Activated CD4-positive, CD25-positive, alpha-beta regulatory T cell treated with anti-CD3 and anti-CD28 coated beads, Interleukin-2, amount 50 U/mL, for 72 hours (primary cell): ENCODE results near the gene GNG3.
"Not testable (repeated sequence)": the region's sequence is repeated elsewhere in the genome, so short reads cannot be mapped to it uniquely, and the experiment has no call there.

Experiments used
- DNase-seq: peaks from one replicate; pipeline ENCODE4 v3.0.0; 2021

The GNG3 gene

GRCh38 chr11:62688491-62688890 is 19.0 kb upstream of the GNG3 start:
- DNase-seq, result no peak

DNA sequence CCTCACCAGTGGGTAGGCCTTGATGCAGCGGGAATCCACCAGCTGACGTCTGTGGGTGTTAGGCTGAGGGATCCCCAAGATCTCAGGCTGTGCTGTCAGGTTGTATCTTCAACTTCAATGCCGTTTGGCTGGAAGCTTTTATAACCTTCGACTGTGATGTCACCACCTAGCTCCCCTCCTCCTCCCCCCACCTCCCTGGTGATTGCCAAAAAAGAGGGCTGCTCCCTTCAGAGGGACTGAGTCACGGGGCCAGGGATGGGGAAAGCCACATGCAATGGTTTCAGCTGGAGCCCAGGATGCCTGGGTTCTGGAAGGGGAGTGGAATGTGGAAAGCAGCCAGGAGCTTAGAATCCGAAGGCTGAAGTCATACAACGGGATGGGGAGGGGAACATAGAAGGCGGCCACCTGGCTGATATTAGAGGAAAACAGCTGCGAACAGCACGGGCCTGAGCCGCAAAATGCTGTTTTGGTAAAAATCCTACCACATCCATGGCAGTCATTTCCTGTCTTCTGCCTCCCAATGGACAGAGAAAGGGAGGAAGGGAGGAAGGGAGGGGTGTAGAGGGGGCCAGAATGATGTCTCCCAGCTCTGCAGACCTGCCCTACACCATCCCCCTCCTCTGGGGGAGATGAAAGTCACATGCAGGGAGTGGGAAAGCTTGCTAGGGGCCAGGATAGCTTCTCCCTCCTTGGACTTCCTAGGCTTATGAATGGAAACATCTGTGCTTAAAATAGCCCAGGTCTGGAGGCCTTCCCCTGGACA is 17.9 kb upstream of the GNG3 start, which contains the start of gene LRRN4CL:
TSS of gene LRRN4CL (minus strand) at position 110 of the 763 bp plus-strand sequence. CDS start 1,022 bp downstream, outside the sequence.
- no peak for DNase-seq

GRCh38 chr11:62693624-62694023 is 13.9 kb upstream of the GNG3 start:
- DNase-seq, result not testable (repeated sequence)

DNA sequence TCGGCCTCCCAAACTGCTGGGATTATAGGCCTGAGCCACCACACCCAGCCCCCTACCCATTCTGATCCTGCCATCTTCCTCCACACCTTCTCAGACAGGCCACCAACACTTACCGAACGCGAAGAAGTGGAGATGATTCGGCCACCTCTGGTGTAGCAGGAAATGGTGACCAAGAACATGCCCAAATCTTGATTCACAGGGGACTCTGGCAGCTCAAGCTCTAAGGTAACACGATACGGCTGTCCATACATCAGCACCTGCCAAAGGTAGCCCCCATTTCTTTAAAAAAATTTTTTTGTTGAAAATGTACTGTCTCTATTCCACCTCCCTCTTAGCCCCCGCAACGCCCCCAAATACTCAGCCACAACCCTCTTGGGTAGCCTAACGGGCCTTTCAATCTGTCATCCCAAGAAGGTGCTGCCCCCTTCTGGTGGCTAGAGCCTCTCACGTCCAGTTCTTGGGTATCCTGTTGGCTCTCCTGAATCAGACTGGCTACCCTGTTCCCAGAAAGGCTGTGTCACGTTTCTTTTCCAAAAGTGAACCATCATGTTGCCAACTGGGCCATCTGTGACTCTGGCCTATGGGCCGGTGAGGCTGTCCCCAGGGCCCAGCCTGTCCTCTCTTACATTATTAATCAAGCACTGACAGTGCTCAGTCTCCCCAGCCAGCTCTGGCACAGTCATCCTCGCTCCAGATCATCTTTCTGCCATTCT is 12.9 kb upstream of the GNG3 start:
- DNase-seq, result peak; percentile 72

- no peak for DNase-seq
These were observed 5.2 kb upstream of the GNG3 start for GRCh38 chr11:62702246-62702645.

- not testable (repeated sequence) for DNase-seq
These were observed 3.6 kb upstream of the GNG3 start for GRCh38 chr11:62703921-62704320.

GRCh38 chr11:62705413-62705812 is 2.1 kb upstream of the GNG3 start:
- no peak for DNase-seq

DNA sequence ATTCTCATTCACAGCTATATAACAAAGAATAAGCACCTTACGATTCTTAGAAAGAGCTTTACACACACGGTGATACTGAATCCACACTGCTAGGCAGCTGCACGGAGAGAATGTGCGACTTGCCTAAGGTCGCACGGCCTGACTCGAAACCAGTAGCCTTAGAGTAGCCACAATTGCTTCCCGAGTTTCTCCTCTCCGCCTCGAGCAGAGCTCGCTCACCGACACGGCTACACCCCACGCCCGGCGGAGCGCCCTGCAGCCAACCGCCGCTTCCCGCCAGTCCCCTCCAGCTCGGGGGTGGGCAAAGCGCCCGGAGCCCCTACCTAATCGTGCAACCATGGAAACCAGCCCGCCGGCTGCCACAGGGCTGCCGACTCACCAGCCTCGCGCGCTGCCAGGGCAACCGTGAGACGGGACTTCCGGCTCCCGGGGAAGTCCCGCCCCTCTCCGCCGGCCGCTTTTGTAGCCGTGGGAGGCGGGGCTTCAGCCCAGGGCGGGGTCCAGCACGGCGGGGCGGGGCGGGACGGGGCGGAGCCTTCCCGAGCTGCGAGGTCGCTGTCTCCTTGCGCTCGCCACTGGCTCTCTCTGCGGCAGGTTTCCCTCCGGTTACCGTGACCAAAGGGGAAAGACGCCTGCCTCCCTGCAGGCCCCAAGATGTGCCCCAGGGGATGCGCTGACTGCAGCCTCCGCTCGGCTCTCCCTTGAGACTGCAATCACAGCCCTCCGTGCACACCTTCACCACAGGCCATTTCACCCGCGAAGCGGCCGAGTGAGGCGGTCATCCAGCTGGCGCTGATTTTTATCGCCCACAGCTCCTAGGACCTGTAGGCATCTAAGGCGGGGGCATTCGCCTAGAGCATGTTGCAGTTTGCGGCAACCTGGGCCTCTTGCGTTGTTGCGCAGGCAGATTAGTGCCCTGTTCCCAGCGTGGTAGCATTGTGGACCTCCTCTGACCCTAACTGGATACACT is 1.3 kb upstream of the GNG3 start:
- peak; percentile 91 for DNase-seq

GRCh38 chr11:62706850-62707247 is 627 bp upstream of the GNG3 start:
- no peak for DNase-seq

DNA sequence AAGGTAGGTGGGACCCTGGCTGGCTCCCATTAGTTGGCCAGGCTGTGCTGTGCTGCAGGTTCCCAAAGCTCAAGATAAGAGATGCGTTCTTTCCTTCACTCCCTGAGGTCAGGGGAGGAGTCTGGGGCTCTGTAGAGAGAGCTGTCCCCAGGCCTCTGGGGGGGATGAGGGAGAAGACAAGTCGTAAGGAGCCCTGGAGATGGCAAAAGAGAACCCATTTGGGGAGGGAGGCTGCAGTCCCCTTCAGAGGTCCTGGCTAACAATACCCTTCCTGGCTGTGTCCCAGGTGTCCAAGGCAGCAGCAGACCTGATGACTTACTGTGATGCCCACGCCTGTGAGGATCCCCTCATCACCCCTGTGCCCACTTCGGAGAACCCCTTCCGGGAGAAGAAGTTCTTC is 916 bp downstream of the GNG3 start:
- DNase-seq, result no peak

DNA sequence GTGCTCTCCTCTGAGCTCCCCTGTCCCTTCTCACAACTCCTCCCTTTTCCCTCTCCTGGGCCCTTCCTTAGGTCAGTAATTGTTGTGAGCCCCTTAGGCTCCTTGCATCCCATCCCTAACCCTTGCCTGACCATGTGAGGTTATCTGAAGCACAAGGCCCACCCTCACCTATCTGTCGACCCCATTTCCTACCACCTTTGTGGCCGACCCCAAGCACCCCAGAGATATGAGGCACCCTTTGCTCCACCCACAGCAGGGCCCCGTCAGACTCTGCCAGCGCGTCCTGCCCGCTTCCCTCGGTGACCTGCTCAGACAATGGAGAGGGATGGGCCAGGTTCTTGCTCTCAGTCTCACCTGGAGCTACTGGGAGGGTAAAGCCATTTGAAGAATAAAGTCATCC is 1.3 kb downstream of the GNG3 start:
- peak; percentile 52 for DNase-seq

- peak; percentile 86 for DNase-seq
These were observed 1.9 kb downstream of the GNG3 start for GRCh38 chr11:62709247-62710000.

GRCh38 chr11:62710001-62710345 is 2.5 kb downstream of the GNG3 start:
- no peak for DNase-seq

DNA sequence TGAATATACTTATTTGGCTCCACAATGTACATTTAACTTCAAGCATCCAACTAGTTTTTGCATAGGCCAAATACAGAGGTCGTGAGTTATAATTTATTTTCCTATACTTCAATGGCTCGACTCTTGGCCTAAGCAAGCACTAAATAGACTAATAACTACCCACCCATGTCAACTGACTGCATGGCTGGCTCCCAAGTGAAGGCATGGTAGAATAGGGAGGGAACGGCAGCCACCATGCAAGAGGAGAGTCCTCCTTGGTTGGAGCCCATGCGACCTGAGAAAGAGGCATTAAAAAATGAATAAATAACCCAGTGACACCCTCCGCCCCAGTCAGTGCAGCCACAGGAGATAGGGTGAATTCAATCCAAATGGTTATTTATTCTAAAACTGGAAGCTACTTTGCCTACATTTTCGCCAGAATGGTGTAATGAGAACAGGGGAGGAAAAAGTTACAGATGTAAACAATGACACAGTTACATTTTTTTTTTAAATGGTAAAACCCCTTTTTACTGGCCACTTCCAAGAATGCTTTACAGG is 4.9 kb downstream of the GNG3 start:
- DNase-seq, result no peak

GRCh38 chr11:62712861-62713260 is 5.4 kb downstream of the GNG3 start:
- DNase-seq, result no peak

DNA sequence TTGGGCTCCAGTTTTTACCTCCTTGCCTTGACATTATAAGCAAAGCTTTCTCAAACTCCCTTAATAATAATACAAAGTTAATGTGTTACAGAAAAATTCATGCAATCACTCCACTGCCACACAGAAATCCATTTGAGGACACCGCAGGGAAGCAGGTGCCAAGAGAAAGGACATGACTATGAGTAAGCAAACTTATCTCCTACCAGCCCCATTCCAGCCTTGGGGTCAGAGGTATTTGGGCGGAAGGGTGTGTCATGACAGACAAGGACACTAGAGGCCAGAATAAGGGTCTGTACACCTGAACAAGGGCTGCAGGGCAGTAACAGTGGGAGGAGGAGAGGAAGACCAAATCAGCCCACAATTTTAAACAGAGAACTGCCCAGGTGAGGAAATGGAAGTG is 5.9 kb downstream of the GNG3 start:
- no peak for DNase-seq

DNA sequence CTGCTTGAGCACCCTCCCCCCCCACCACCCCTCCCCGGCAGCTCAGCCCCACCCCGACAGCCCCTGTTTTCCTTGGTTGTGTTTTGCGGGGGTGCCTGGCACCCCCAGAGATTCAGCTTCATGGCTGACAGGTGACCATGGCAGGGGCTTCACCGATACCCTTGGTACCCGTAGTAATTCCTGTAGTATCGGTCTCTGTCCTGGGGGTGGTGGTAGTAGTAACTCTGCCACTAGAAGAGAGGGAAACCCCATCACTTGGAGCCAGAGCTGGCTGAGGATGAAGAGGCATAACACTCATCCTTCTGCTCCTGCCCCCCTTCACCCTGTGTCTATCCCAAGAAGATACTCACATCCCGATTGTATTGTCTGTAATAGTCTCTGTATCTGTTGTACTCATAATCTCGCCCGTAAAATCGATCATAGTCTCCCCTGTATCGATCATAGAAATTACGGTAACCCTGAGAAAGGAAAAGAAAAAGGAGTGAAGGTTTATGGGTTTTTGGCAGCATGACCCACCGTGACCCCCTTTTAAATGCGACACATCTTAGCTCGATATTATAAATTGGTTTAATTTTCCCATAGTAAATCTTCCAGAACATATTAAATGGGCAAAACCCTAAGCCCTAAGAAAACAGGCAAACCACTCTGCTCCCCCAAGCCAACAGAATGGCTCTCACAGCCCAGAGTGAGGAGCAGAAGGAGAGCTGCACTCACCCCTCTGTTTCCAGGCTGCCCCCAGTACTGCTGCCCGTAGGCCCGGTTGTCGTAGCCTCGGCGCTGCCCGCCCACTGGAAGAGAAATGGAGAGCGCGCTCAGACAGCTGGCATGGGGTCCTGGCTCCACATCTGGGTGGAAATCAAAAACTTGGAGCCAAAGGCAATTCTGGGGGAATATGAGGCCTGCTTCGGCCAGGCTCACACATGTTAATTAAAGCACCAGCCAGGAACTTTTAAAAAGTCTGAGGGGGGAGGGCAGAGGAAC is 8.0 kb downstream of the GNG3 start:
- no peak for DNase-seq

GRCh38 chr11:62716206-62716605 is 8.7 kb downstream of the GNG3 start:
- no peak for DNase-seq

- DNase-seq, result no peak
These were observed 9.3 kb downstream of the GNG3 start for GRCh38 chr11:62716816-62717215.

GRCh38 chr11:62719302-62719978 is 12.0 kb downstream of the GNG3 start:
- no peak for DNase-seq
